MM.1S (cell line): Measurements from ENCODE around the gene ANTXR1.

ENCODE experiments used
- DNase-seq: peaks from one replicate; pipeline ENCODE4 v3.0.0-alpha.2; 2015
- H2AFZ ChIP-seq: fragments of 300-600 bp; sonication (generic); 2 replicates; pipeline ENCODE4 v1.6.0; 2016; ENCODE audit warnings: antibody characterized with exemption, low read length
- H3F3A ChIP-seq: fragments of 300-600 bp; sonication (generic); 2 replicates; pipeline ENCODE4 v1.6.1; 2016; ENCODE audit warnings: mild to moderate bottlenecking, antibody characterized with exemption, low read length, moderate library complexity, mixed read lengths; ENCODE audit not compliant: insufficient read depth
- H3K27ac ChIP-seq: fragments of 300-600 bp; sonication (generic); 2 replicates; pipeline ENCODE4 v1.5.1; 2016; ENCODE audit warnings: mild to moderate bottlenecking, low read length
- H3K27me3 ChIP-seq: fragments of 300-600 bp; sonication (generic); replicated peaks from 2 replicates; pipeline ENCODE4 v1.6.0; 2016; ENCODE audit warnings: low read length; ENCODE audit not compliant: insufficient read depth
- H3K36me3 ChIP-seq: fragments of 300-600 bp; sonication (generic); replicated peaks from 2 replicates; pipeline ENCODE4 v1.6.1; 2016; ENCODE audit warnings: mild to moderate bottlenecking, low read length, mixed read lengths; ENCODE audit not compliant: insufficient read depth
- H3K4me1 ChIP-seq: fragments of 300-600 bp; sonication (generic); 2 replicates; pipeline ENCODE4 v1.6.1; 2016; ENCODE audit warnings: low read length, mixed read lengths
- H3K4me2 ChIP-seq: fragments of 300-600 bp; sonication (generic); 2 replicates; pipeline ENCODE4 v1.6.0; 2016; ENCODE audit warnings: low read depth, low read length
- H3K4me3 ChIP-seq: fragments of 300-600 bp; sonication (generic); 2 replicates; pipeline ENCODE4 v1.5.1; 2016; ENCODE audit warnings: low read length, mixed read lengths
- H3K79me2 ChIP-seq: fragments of 300-600 bp; sonication (generic); 2 replicates; pipeline ENCODE4 v1.6.1; 2016; ENCODE audit warnings: mixed run types, low read length, mixed read lengths
- H3K9ac ChIP-seq: fragments of 300-600 bp; sonication (generic); 2 replicates; pipeline ENCODE4 v1.6.1; 2016; ENCODE audit warnings: low read length, mixed read lengths
- H3K9me2 ChIP-seq: fragments of 300-600 bp; sonication (generic); replicated peaks from 2 replicates; pipeline ENCODE4 v1.6.1; 2016; ENCODE audit warnings: mild to moderate bottlenecking, low read length, mixed read lengths; ENCODE audit not compliant: insufficient read depth
- H3K9me3 ChIP-seq: fragments of 300-600 bp; sonication (generic); replicated peaks from 2 replicates; pipeline ENCODE4 v1.6.1; 2016; ENCODE audit warnings: mild to moderate bottlenecking, low read length, mixed read lengths; ENCODE audit not compliant: insufficient read depth
- H4K20me1 ChIP-seq: fragments of 300-600 bp; sonication (generic); 2 replicates; pipeline ENCODE4 v1.6.1; 2016; ENCODE audit warnings: mild to moderate bottlenecking, low read length, moderate library complexity, mixed read lengths; ENCODE audit not compliant: insufficient read depth
- CTCF ChIP-seq: fragments of 300-600 bp; sonication (generic); IDR thresholded peaks from 2 replicates; pipeline ENCODE4 v1.5.1; 2016; ENCODE audit warnings: antibody characterized with exemption, low read length, mixed read lengths
- EZH2 ChIP-seq: fragments of 300-600 bp; sonication (generic); optimal IDR thresholded peaks from 2 replicates; pipeline ENCODE3; 2017; ENCODE audit warnings: low read depth, mild to moderate bottlenecking, antibody characterized with exemption, low read length, mixed read lengths
- EZH2phosphoT487 ChIP-seq: fragments of 300-600 bp; sonication (generic); IDR thresholded peaks from 2 replicates; pipeline ENCODE4 v1.6.1; 2018; ENCODE audit warnings: antibody characterized with exemption, low read length

Gene ANTXR1

GRCh38 chr2:69070969-69071368 lies 58.0 kb downstream of the ANTXR1 start:
- no peaks in the 10 kb centered on the region for H3F3A ChIP-seq
- H3K27me3 ChIP-seq: no peaks in the 10 kb centered on the region
- no peak for DNase-seq
- H2AFZ ChIP-seq: no peak overlapping the region
- H4K20me1 ChIP-seq: no peaks in the 10 kb centered on the region
- H3K4me2 ChIP-seq: no peak overlapping the region
- TF ChIP-seq EZH2phosphoT487 (no peak), CTCF (no peak), EZH2 (no peak)
- H3K4me3 ChIP-seq: no peak overlapping the region
- no peaks in the 10 kb centered on the region for H3K9me3 ChIP-seq
- no peaks in the 10 kb centered on the region for H3K36me3 ChIP-seq
- H3K9me2 ChIP-seq: no peaks in the 10 kb centered on the region
- H3K9ac ChIP-seq: no peak overlapping the region
- no peak overlapping the region for H3K27ac ChIP-seq
- no peaks in the 10 kb centered on the region for H3K4me1 ChIP-seq
- no peaks in the 10 kb centered on the region for H3K79me2 ChIP-seq

- Histone ChIP-seq H4K20me1 (no peaks in the 10 kb centered on the region), H3K27ac (no peak overlapping the region), H3K27me3 (no peaks in the 10 kb centered on the region), H3K4me1 (no peaks in the 10 kb centered on the region), H3K4me2 (no peak overlapping the region), H3K9ac (no peak overlapping the region), H3K79me2 (no peaks in the 10 kb centered on the region), H3K4me3 (no peak overlapping the region), H3K9me3 (no peaks in the 10 kb centered on the region), H3K36me3 (no peaks in the 10 kb centered on the region), H3K9me2 (no peaks in the 10 kb centered on the region), H2AFZ (no peak overlapping the region), H3F3A (no peaks in the 10 kb centered on the region)
- TF ChIP-seq EZH2 (no peak), CTCF (no peak), EZH2phosphoT487 (no peak)
- DNase-seq: no peak
These were observed 61.1 kb downstream of the ANTXR1 start for GRCh38 chr2:69073928-69074570.

- Histone ChIP-seq H3K9ac (no peak overlapping the region), H3K79me2 (no peaks in the 10 kb centered on the region), H3K27me3 (no peaks in the 10 kb centered on the region), H3K27ac (no peak overlapping the region), H3K4me2 (no peak overlapping the region), H3K4me3 (no peak overlapping the region), H2AFZ (no peak overlapping the region), H3K9me2 (no peaks in the 10 kb centered on the region), H4K20me1 (no peaks in the 10 kb centered on the region), H3F3A (no peaks in the 10 kb centered on the region), H3K36me3 (no peaks in the 10 kb centered on the region), H3K9me3 (no peaks in the 10 kb centered on the region), H3K4me1 (no peaks in the 10 kb centered on the region)
- no peak for TF ChIP-seq EZH2
- no peak for TF ChIP-seq CTCF
- no peak for DNase-seq
These were observed 61.9 kb downstream of the ANTXR1 start for GRCh38 chr2:69074918-69075317.
